Measurements from ENCODE around the gene SYNDIG1.

SYNDIG1 gene

GRCh38 chr20:24522452-24523330 is 53.3 kb downstream of the SYNDIG1 start:
- no peak for DNase-seq (ENCODE audit: low read depth in 2 of 2)

GRCh38 chr20:24523661-24524060 is 54.2 kb downstream of the SYNDIG1 start:
- no peak for DNase-seq (ENCODE audit: low read depth in 2 of 2)

- DNase-seq (ENCODE audit: low read depth in 2 of 2): no peak
These were observed 59.3 kb downstream of the SYNDIG1 start for GRCh38 chr20:24528583-24529368.

- DNase-seq (ENCODE audit: low read depth in 2 of 2): no peak
These were observed 59.9 kb downstream of the SYNDIG1 start for GRCh38 chr20:24529369-24529719.

- DNase-seq (ENCODE audit: low read depth in 2 of 2): no peak
These were observed 60.8 kb downstream of the SYNDIG1 start for GRCh38 chr20:24530131-24530680.

GRCh38 chr20:24531202-24531601 is 61.8 kb downstream of the SYNDIG1 start:
- no peak for DNase-seq (ENCODE audit: low read depth in 2 of 2)

GRCh38 chr20:24531631-24532419 is 62.4 kb downstream of the SYNDIG1 start:
- no peak for DNase-seq (ENCODE audit: low read depth in 2 of 2)

GRCh38 chr20:24533449-24533848 is 64.0 kb downstream of the SYNDIG1 start:
- DNase-seq (ENCODE audit: low read depth in 2 of 2): no peak

GRCh38 chr20:24534282-24534681 is 64.9 kb downstream of the SYNDIG1 start:
- DNase-seq (ENCODE audit: low read depth in 2 of 2): no peak

GRCh38 chr20:24535941-24536730 is 66.7 kb downstream of the SYNDIG1 start:
- no peak for DNase-seq (ENCODE audit: low read depth in 2 of 2)

- no peak for DNase-seq (ENCODE audit: low read depth in 2 of 2)
These were observed 67.8 kb downstream of the SYNDIG1 start for GRCh38 chr20:24537210-24537609.

GRCh38 chr20:24542721-24543120 is 73.3 kb downstream of the SYNDIG1 start:
- DNase-seq (ENCODE audit: low read depth in 2 of 2): no peak

- DNase-seq (ENCODE audit: low read depth in 2 of 2): no peak
These were observed 73.7 kb downstream of the SYNDIG1 start for GRCh38 chr20:24543168-24543567.

- DNase-seq (ENCODE audit: low read depth in 2 of 2): no peak
These were observed 74.3 kb downstream of the SYNDIG1 start for GRCh38 chr20:24543741-24544140.

GRCh38 chr20:24544371-24544770 is 74.9 kb downstream of the SYNDIG1 start:
- DNase-seq (ENCODE audit: low read depth in 2 of 2): no peak

- DNase-seq (ENCODE audit: low read depth in 2 of 2): no peak
These were observed 75.7 kb downstream of the SYNDIG1 start for GRCh38 chr20:24545168-24545567.

- no peak for DNase-seq (ENCODE audit: low read depth in 2 of 2)
These were observed 76.9 kb downstream of the SYNDIG1 start for GRCh38 chr20:24546232-24546892.

- DNase-seq (ENCODE audit: low read depth in 2 of 2): no peak
These were observed 78.5 kb downstream of the SYNDIG1 start for GRCh38 chr20:24547967-24548366.

GRCh38 chr20:24559114-24559732 is 89.8 kb downstream of the SYNDIG1 start:
- DNase-seq (ENCODE audit: low read depth in 2 of 2): no peak
